AG04450 (cell line): ENCODE results near the gene RBFOX2. TPM values are rescaled to one million over a fixed set of nuclear protein-coding genes. Genes with fewer than 3 reads are reported as not detected.

Experiments
- CTCF ChIA-PET: fragments of 300-600, 350-600 bp; formaldehyde crosslinking; extraction: SDS; loops from one replicate; lab custom pipeline; 2022; ENCODE audit warnings: antibody characterized with exemption, inconsistent platforms; lab: Charles Lee
- POLR2A ChIA-PET: fragments of 350-600 bp; formaldehyde crosslinking; extraction: SDS; loops from one replicate; lab custom pipeline; 2021; ENCODE audit warnings: antibody characterized with exemption, inconsistent platforms; lab: Yijun Ruan, JAX
- DNase-seq: peaks from one replicate; pipeline ENCODE4 v3.0.0-alpha.2; 2011; ENCODE audit warnings: low read depth, low spot score
- H3K27ac ChIP-seq: one replicate; pipeline ENCODE4 v1.5.1; 2012; ENCODE audit warnings: low read depth, low read length, control low read depth
- H3K27me3 ChIP-seq: one replicate; pipeline ENCODE4 v1.6.0; 2012; ENCODE audit warnings: low read length; ENCODE audit not compliant: control insufficient read depth, insufficient read depth
- H3K4me3 ChIP-seq: 2 replicates; pipeline ENCODE4 v1.5.1; 2011; ENCODE audit warnings: mild to moderate bottlenecking, low read depth, low read length, control low read depth
- H3K9me3 ChIP-seq: 2 replicates; pipeline ENCODE4 v1.5.1; 2012; ENCODE audit warnings: low read length; ENCODE audit not compliant: control insufficient read depth, insufficient read depth
- CTCF ChIP-seq: IDR thresholded peaks from 2 replicates; pipeline ENCODE4 v1.5.1; 2011; ENCODE audit warnings: low read depth, low read length, control low read depth, inconsistent platforms
- polyA plus RNA-seq: library from polyadenylated mRNA; depleted of rRNA; stranded (reverse); fragments of >200 nt; gene quantifications from 2 replicates; pipeline ENCODE4 v1.2.3, GENCODE V29; 2011

The RBFOX2 gene
- polyA plus RNA-seq, 1 experiment = 288 TPM

GRCh38 chr22:35785181-35785923 lies 243.3 kb downstream of the RBFOX2 start:
- CTCF ChIA-PET = interaction anchor here (0.9 kb wide), 1 partner anchor 16 kb away, joined by 3 read pairs; no protein-coding TSS in a partner anchor
- H3K27me3 ChIP-seq = no peaks in the 10 kb centered on the region
- no peak overlapping the region for H3K4me3 ChIP-seq
- no peaks in the 10 kb centered on the region for H3K9me3 ChIP-seq
- POLR2A ChIA-PET = no interaction called here
- no peak overlapping the region for H3K27ac ChIP-seq
- TF ChIP-seq CTCF = no peak
- DNase-seq = no peak

GRCh38 chr22:35784633-35785032 lies 244.0 kb downstream of the RBFOX2 start:
- Histone ChIP-seq H3K27ac (no peak overlapping the region), H3K4me3 (no peak overlapping the region), H3K9me3 (no peaks in the 10 kb centered on the region), H3K27me3 (no peaks in the 10 kb centered on the region)
- CTCF ChIA-PET = no interaction called here
- TF ChIP-seq CTCF = no peak
- no peak for DNase-seq
- POLR2A ChIA-PET = no interaction called here

- H3K27me3 ChIP-seq = no peaks in the 10 kb centered on the region
- peak overlapping the region; percentile 39 for H3K27ac ChIP-seq
- H3K4me3 ChIP-seq = no peak overlapping the region
- H3K9me3 ChIP-seq = no peaks in the 10 kb centered on the region
- ChIA-PET CTCF (no interaction called here), POLR2A (no interaction called here)
- no peak for DNase-seq
- no peak for TF ChIP-seq CTCF
Observed at GRCh38 chr22:35783943-35784614, 244.5 kb downstream of the RBFOX2 start.

GRCh38 chr22:35782504-35782903 lies 246.1 kb downstream of the RBFOX2 start:
- Histone ChIP-seq H3K4me3 (no peak overlapping the region), H3K27ac (no peak overlapping the region), H3K9me3 (no peaks in the 10 kb centered on the region), H3K27me3 (no peaks in the 10 kb centered on the region)
- ChIA-PET CTCF (interaction anchor here (1.8 kb wide), 1 partner anchor 283 kb away, joined by 9 read pairs; no protein-coding TSS in a partner anchor), POLR2A (no interaction called here)
- DNase-seq = no peak
- no peak for TF ChIP-seq CTCF

- no peaks in the 10 kb centered on the region for H3K9me3 ChIP-seq
- CTCF ChIA-PET = interaction anchor here (1.8 kb wide), 1 partner anchor 284 kb away, joined by 9 read pairs; no protein-coding TSS in a partner anchor
- no peak overlapping the region for H3K4me3 ChIP-seq
- no peak for TF ChIP-seq CTCF
- DNase-seq = no peak
- POLR2A ChIA-PET = no interaction called here
- no peak overlapping the region for H3K27ac ChIP-seq
- no peaks in the 10 kb centered on the region for H3K27me3 ChIP-seq
Observed at GRCh38 chr22:35781898-35782297, 246.7 kb downstream of the RBFOX2 start.
